H1 (cell line): Measurements from ENCODE around the gene DLX2. TPM values are rescaled to one million over a fixed set of nuclear protein-coding genes. Genes with fewer than 3 reads are reported as not detected.

Source experiments
- CTCF ChIA-PET: fragments of 300-600 bp; sonication (Branson Sonifier 250); formaldehyde crosslinking; loops from one replicate; lab custom pipeline; 2021; ENCODE audit not compliant: partially characterized antibody; lab: Charles Lee
- POLR2A ChIA-PET: fragments of 300-600 bp; sonication (Branson Sonifier 250); formaldehyde crosslinking; loops from one replicate; lab custom pipeline; 2021; ENCODE audit warnings: inconsistent platforms; ENCODE audit not compliant: partially characterized antibody; lab: Charles Lee
- DNase-seq, 2 experiments: peaks; one replicate each; pipeline versions ENCODE4 v3.0.0 to v3.0.0-alpha.2; 2010 to 2022; ENCODE audit warnings: low spot score in 2 of 2, low read depth in 1 of 2, mixed read lengths in 1 of 2
- FAIRE-seq: peaks from 2 replicates; lab custom pipeline; 2011; peaks lifted over from hg19 to GRCh38; lab: Jason Lieb, UNC
- H2AFZ ChIP-seq: 2 replicates; pipeline ENCODE4 v1.8.1; 2012; ENCODE audit warnings: low read length, inconsistent platforms
- H2AK5ac ChIP-seq: 2 replicates; pipeline ENCODE4 v1.6.1; 2013; ENCODE audit warnings: low read depth, low read length
- H2BK120ac ChIP-seq: replicated peaks from 2 replicates; pipeline ENCODE3; 2013; ENCODE audit warnings: low read depth, low read length, inconsistent platforms
- H2BK12ac ChIP-seq: 2 replicates; pipeline ENCODE4 v1.6.1; 2013; ENCODE audit warnings: low read depth, low read length
- H2BK15ac ChIP-seq: 2 replicates; pipeline ENCODE4 v1.6.1; 2013; ENCODE audit warnings: low read length
- H2BK20ac ChIP-seq: 2 replicates; pipeline ENCODE4 v1.6.1; 2013; ENCODE audit warnings: low read length
- H2BK5ac ChIP-seq: 2 replicates; pipeline ENCODE4 v1.6.1; 2013; ENCODE audit warnings: low read depth, low read length
- H3K14ac ChIP-seq: 2 replicates; pipeline ENCODE4 v1.6.1; 2013; ENCODE audit warnings: inconsistent platforms; ENCODE audit not compliant: insufficient read length
- H3K18ac ChIP-seq: 2 replicates; pipeline ENCODE4 v1.6.1; 2013; ENCODE audit warnings: low read length; ENCODE audit errors: extremely low read depth
- H3K23ac ChIP-seq: 2 replicates; pipeline ENCODE4 v1.6.1; 2013; ENCODE audit warnings: inconsistent platforms; ENCODE audit not compliant: insufficient read length
- H3K23me2 ChIP-seq: 2 replicates; pipeline ENCODE4 v1.6.1; 2013; ENCODE audit warnings: low read depth, low read length
- H3K27ac ChIP-seq: 2 replicates; pipeline ENCODE4 v1.6.1; 2011; ENCODE audit warnings: low read depth, low read length, inconsistent platforms
- H3K27me3 ChIP-seq, 4 experiments: replicated peaks in 1 of 4; 1 replicate in 1 of 4; 2 replicates in 3 of 4; pipeline versions ENCODE4 v1.6.1 to v1.8.1; 2011 to 2013; ENCODE audit warnings: low read length in 3 of 4, mild to moderate bottlenecking in 3 of 4, inconsistent platforms in 2 of 4, mixed read lengths in 2 of 4, moderate library complexity in 1 of 4; ENCODE audit not compliant: control insufficient read depth in 3 of 4, insufficient read depth in 3 of 4; ENCODE audit errors: extremely low read depth in 1 of 4
- H3K36me3 ChIP-seq, 4 experiments: 2 replicates each; pipeline versions ENCODE4 v1.6.1 to v1.8.1; 2011 to 2013; ENCODE audit warnings: mild to moderate bottlenecking in 4 of 4, low read length in 3 of 4, moderate library complexity in 2 of 4, control low read depth in 1 of 4, inconsistent platforms in 1 of 4; ENCODE audit not compliant: insufficient read depth in 4 of 4, control insufficient read depth in 2 of 4
- H3K4ac ChIP-seq: replicated peaks from 2 replicates; pipeline ENCODE3; 2013; ENCODE audit warnings: low read length, low read depth, mixed read lengths, inconsistent platforms; ENCODE audit not compliant: insufficient read length
- H3K4me1 ChIP-seq, 4 experiments: replicated peaks in 1 of 4; 1 replicate in 1 of 4; 2 replicates in 3 of 4; pipeline versions ENCODE4 v1.6.1 to v1.8.1; 2011 to 2013; ENCODE audit warnings: low read length in 3 of 4, inconsistent platforms in 2 of 4, mixed read lengths in 1 of 4; ENCODE audit not compliant: insufficient read depth in 4 of 4, control insufficient read depth in 3 of 4
- H3K4me2 ChIP-seq, 2 experiments: 2 replicates each; pipeline versions ENCODE4 v1.6.1 to v1.8.1; 2011 to 2013; ENCODE audit warnings: low read depth in 2 of 2, low read length in 2 of 2, control low read depth in 1 of 2, inconsistent platforms in 1 of 2, mild to moderate bottlenecking in 1 of 2; ENCODE audit not compliant: insufficient read depth in 1 of 2
- H3K4me3 ChIP-seq, 4 experiments: fragments of 200-600, 300-600 bp in 1 of 4; sonication (generic), shearing (Covaris generic), sonication (Bioruptor Twin) in 1 of 4; 2 replicates each; pipeline versions ENCODE4 v1.5.1 to v1.8.1; 2011 to 2016; ENCODE audit warnings: low read length in 4 of 4, low read depth in 3 of 4, control low read depth in 2 of 4, inconsistent platforms in 2 of 4, mild to moderate bottlenecking in 2 of 4, mixed read lengths in 1 of 4, moderate library complexity in 1 of 4; ENCODE audit not compliant: insufficient read depth in 2 of 4; ENCODE audit errors: extremely low read depth in 1 of 4
- H3K56ac ChIP-seq: replicated peaks from 2 replicates; pipeline ENCODE3; 2013; ENCODE audit warnings: low read depth, mild to moderate bottlenecking, mixed read lengths, low read length, inconsistent platforms; ENCODE audit not compliant: insufficient read length
- H3K79me1 ChIP-seq: 2 replicates; pipeline ENCODE4 v1.6.1; 2013; ENCODE audit warnings: low read depth, low read length, control low read depth
- H3K79me2 ChIP-seq, 2 experiments: 2 replicates each; pipeline versions ENCODE4 v1.6.1 to v1.8.1; 2012 to 2013; ENCODE audit warnings: low read length in 2 of 2, mild to moderate bottlenecking in 2 of 2, inconsistent platforms in 1 of 2; ENCODE audit not compliant: insufficient read depth in 2 of 2, control insufficient read depth in 1 of 2
- H3K9ac ChIP-seq, 4 experiments: replicated peaks in 1 of 4; 1 replicate in 1 of 4; 2 replicates in 3 of 4; pipeline versions ENCODE4 v1.6.1 to v1.8.1; 2011 to 2013; ENCODE audit warnings: low read depth in 3 of 4, low read length in 3 of 4, control low read depth in 2 of 4, mild to moderate bottlenecking in 2 of 4, moderate library complexity in 2 of 4, inconsistent platforms in 1 of 4; ENCODE audit errors: extremely low read depth in 1 of 4
- H3K9me3 ChIP-seq, 2 experiments: 2 replicates each; pipeline versions ENCODE4 v1.6.1 to v1.8.1; 2012 to 2013; ENCODE audit warnings: mild to moderate bottlenecking in 2 of 2, moderate library complexity in 2 of 2, control low read depth in 1 of 2, inconsistent platforms in 1 of 2, low read depth in 1 of 2, low read length in 1 of 2, mixed read lengths in 1 of 2; ENCODE audit not compliant: insufficient read depth in 2 of 2
- H4K20me1 ChIP-seq, 2 experiments: replicated peaks in 1 of 2; 2 replicates each; pipeline versions ENCODE3 to v1.8.1; 2011 to 2013; ENCODE audit warnings: inconsistent platforms in 2 of 2, low read length in 2 of 2, mild to moderate bottlenecking in 1 of 2; ENCODE audit not compliant: insufficient read depth in 2 of 2, control insufficient read depth in 1 of 2
- H4K5ac ChIP-seq: 2 replicates; pipeline ENCODE4 v1.6.1; 2013; ENCODE audit warnings: low read length, low read depth, mixed read lengths, inconsistent platforms; ENCODE audit not compliant: insufficient read length
- H4K8ac ChIP-seq: 2 replicates; pipeline ENCODE4 v1.8.0; 2013; ENCODE audit warnings: mild to moderate bottlenecking, moderate library complexity, low read length, inconsistent platforms; ENCODE audit not compliant: insufficient read depth; ENCODE audit errors: extremely low read depth
- H4K91ac ChIP-seq: replicated peaks from 2 replicates; pipeline ENCODE3; 2013; ENCODE audit warnings: low read length, mixed read lengths, inconsistent platforms; ENCODE audit not compliant: insufficient read length
- CBX8 ChIP-seq: fragments of 300-800, 300-1000 bp; sonication (generic); IDR thresholded peaks from 2 replicates; pipeline ENCODE4 v1.7.1; 2016; ENCODE audit warnings: low read depth, low read length, borderline replicate concordance
- SIX5 ChIP-seq: IDR thresholded peaks from 2 replicates; pipeline ENCODE4 v1.6.1; 2011; ENCODE audit warnings: mild to moderate bottlenecking, low read depth, low read length
- WGBS, 2 experiments: shearing (Covaris generic) in 1 of 2; methylation state at CpG; one replicate each; pipeline versions ENCODE4 v1.1.6 to v1.1.7; 2013 to 2015; ENCODE audit warnings: low lambda C conversion rate in 2 of 2, mixed read lengths in 2 of 2, inconsistent platforms in 1 of 2, low coverage in 1 of 2, missing lambda C conversion rate in 1 of 2; ENCODE audit not compliant: insufficient replicate concordance in 2 of 2, insufficient coverage in 1 of 2, insufficient read length in 1 of 2; ENCODE audit errors: extremely low coverage in 1 of 2, missing lambda C conversion rate in 1 of 2; 5-methylcytosine and 5-hydroxymethylcytosine counted together
- polyA plus RNA-seq, 7 experiments: library from polyadenylated mRNA; depleted of rRNA in 3 of 7; stranded (reverse) in 5 of 7; unstranded in 2 of 7; fragments of >200 nt in 5 of 7; fragments of 200-250 nt in 2 of 7; gene quantifications; 1 replicate in 5 of 7; 2 replicates in 1 of 7; 4 replicates in 1 of 7; pipeline versions ENCODE4 v1.2.1 to v1.2.3, GENCODE V29; 2011 to 2013; ENCODE audit warnings: missing spikeins in 2 of 7, mixed read lengths in 2 of 7
- total RNA-seq: library from RNA; stranded (reverse); fragmentation: NEBNext Ultra II Directional; extraction: Animal tissue kit (Norgen Biotek cat#: 25700); gene quantifications from 2 replicates; pipeline ENCODE4 v1.2.1, GENCODE V29; 2021

Gene DLX2
- total and polyA plus RNA-seq, 2 of the 8 experiments (the other 6 are each of a cell fraction or from before 2014, with no cell fraction given): 0.45 TPM; not detected in 1

DNA sequence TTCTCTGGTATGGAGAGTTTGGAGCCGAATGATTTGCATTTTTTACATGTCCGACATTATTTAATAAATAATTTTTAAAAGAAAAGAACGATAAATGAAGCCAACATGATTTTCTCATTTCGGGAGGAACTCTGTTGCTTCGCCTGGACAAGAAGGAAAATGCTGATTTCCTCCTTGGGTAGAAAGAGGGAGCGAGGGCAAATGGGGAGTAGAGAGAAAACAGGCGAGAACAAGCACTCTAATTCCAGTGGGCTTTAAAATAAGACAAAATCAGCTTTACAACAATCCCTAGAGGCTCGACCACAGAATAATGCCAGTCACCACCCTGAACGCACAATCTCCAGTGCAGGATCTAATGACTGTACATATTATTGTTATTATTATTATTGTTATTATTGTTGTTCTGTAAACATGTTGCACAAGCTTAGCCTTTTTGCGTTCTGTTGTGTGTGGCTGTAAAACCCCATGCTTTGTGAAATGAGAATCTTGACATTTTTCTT is 13.6 kb downstream of the DLX2 start:
- no peak overlapping the region for H3K27ac ChIP-seq
- no peak overlapping the region for H3K23ac ChIP-seq
- H2BK15ac ChIP-seq: no peak overlapping the region
- no peak overlapping the region for H4K8ac ChIP-seq
- DNase-seq (no peak), FAIRE-seq (no peak)
- peak overlapping the region; percentile 68; the same call in 1 of the 2 replicates for H2BK12ac ChIP-seq
- TF ChIP-seq SIX5: no peak
- 0 out of 2 replicates have a peak, but pooled peaks have one; percentile 16 for TF ChIP-seq CBX8
- H3K23me2 ChIP-seq: peaks cover 14% of the 10 kb centered on the region; the same call in 1 of the 2 replicates
- no peak overlapping the region for H4K91ac ChIP-seq
- H3K14ac ChIP-seq: no peak overlapping the region
- peaks cover 90 to 100% (median 97%) of the 10 kb centered on the region in 4 experiments for H3K27me3 ChIP-seq
- 0 out of 8 replicates have a peak, but pooled peaks cover 0 to 3% (median 0%) of the 10 kb centered on the region in 4 experiments for H3K36me3 ChIP-seq
- H2BK20ac ChIP-seq: no peak overlapping the region
- no peak overlapping the region for H2AFZ ChIP-seq
- H3K4me3 ChIP-seq: no peak overlapping the region
- H4K5ac ChIP-seq: no peak overlapping the region
- H3K9me3 ChIP-seq: no peaks in the 10 kb centered on the region
- no peak overlapping the region for H2BK120ac ChIP-seq
- peaks cover 20 to 33% of the 10 kb centered on the region in 2 experiments for H4K20me1 ChIP-seq
- H2AK5ac ChIP-seq: no peak overlapping the region
- H3K4me2 ChIP-seq: no peak overlapping the region; a peak in 1 of 4 replicates
- POLR2A ChIA-PET: interaction anchor here (1.0 to 14.0 kb wide), 2 partner anchors 13 to 195 kb away, joined by 3 to 184 read pairs; partner anchors contain the start of genes DLX2 and SLC25A12
- no peaks in the 10 kb centered on the region for H3K79me1 ChIP-seq
- no peak overlapping the region for H3K4ac ChIP-seq
- no peak overlapping the region for H3K56ac ChIP-seq
- no peak overlapping the region for H3K9ac ChIP-seq
- CTCF ChIA-PET: interaction anchor here (0.6 to 12.4 kb wide), 4 partner anchors 14 to 367 kb away, joined by 3 to 198 read pairs (median 4); partner anchors contain the start of gene DLX2
- WGBS, 2 experiments: 17% methylated on average over 10 of the region's 10 CpGs; no CpG with 5 or more reads in 1 of the 2 experiments
- no peaks in the 10 kb centered on the region for H3K79me2 ChIP-seq
- H3K18ac ChIP-seq: no peak overlapping the region
- no peak overlapping the region for H2BK5ac ChIP-seq
- H3K4me1 ChIP-seq: peaks cover 0 to 43% (median 22%) of the 10 kb centered on the region in 4 experiments; a peak in 6 of 7 replicates
